ENCODE results near the gene MCMBP. TPM values are rescaled to one million over a fixed set of nuclear protein-coding genes. Genes with fewer than 3 reads are reported as not detected.

Gene MCMBP
- polyA plus RNA-seq, 3 donors = 54.7 to 60.2 (median 58.1) TPM

DNA sequence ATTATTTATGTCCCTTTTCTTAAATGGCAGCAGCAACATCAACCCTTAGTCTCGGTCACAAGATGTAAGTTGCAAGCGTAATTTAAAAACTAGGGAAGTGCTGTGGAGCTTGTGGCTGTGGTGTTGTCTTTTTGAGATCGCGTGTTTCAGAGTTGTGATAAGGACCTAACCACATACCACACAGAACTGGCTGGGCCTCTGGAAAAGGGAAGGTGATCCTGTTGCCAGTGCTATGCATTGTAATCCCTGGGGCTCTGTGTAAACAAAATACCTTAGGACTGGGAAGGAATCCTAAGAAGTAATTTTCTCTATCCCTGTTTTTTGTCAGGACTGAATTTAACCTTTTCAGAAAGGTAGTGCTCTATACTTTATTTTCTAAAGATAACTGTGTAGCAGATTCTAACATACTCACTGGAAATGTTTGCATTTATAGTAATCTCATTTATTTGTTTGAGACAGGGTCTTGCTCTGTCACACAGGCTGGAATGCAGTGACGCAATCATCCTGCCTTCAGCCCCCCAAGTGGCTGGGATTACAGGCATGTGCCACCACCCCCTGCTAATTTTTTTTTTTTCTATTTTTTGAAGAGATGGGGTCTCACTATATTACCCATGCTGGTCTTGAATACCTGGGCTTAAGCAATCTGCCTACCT, 86.4 kb downstream of the MCMBP start:
- peak; percentile 60 for DNase-seq

DNA sequence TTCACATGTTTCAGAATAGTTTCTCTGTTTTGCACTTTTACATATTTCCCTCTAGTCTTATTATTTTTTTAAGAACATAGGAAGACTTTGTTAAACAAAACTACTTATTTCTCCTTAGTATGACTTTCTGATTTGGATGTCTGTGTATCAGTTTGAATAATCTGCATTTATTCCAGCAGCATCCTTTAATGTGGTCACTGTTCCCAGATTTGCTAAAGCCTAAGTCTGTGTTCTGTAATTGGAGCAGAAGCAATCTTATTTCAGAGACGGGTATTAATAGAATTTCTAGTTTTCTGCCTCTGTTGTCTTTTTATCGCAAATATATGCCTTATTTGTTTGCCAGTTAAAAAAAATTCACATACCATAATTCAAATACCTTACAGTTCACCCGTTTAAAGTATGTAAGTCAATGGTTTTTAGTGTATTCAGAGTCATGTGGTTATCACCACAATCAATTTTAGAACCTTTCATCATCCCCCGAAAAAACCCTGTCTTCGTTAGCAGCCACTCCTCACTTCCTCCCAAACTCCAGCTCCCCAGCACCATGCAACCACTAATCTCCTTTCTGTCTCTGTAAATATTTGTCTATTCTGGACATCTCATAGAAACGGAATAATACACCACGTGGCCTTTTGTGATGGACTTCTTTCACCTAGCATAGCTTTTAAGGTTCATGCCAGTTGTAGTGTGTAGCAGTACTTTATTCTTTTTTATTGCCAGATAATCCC, 88.1 kb downstream of the MCMBP start:
- no peak for DNase-seq

DNA sequence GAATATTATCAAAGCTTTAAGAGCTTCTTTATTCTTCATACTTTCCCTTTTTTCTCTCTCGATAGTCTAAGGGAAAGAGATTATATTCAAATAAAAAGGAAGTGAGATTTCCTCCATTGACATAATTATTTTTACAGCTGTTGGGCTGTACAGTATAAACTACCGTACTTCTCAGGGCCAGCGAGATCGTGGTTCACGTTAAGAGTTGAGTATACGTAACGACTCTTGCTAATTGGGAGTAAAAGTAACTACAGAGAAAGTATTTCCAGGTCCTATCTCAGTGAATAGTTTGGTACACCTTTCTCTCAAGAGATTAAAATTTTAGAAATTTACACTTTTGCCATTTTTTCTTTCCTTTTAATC, 89.0 kb downstream of the MCMBP start:
- no peak for DNase-seq

DNA sequence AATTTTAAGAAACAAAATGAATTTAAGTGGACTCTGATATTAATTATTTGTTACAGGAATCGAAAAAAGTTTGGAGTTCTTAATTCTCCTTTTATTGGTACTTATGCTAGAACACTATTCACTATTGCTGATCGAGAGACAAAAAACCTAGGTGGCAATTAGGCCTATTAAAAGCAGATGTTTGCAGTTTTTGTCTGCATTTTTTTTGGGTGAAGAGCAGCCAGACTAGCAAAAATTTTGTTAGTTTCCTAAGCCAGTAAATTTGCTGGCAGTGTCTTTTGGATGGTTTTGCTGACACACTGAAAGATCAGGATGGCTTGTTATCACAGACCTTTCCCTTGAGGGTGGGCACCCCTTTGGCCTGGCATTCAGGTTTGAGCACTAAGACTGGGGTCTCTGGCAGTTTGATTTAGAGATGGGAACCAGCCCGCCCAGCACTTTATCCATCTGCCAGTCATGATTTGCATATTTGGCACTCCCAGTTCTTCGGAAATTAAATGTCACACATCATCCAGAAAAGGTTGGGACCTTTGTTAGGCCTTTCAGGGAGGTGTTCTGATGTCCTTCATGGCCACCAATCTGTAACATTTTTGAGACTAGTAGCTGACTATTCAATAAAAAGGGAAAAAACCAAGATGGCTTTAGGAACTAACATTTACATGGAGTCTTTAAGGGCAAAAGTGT, 89.5 kb downstream of the MCMBP start:
- no peak for DNase-seq

DNA sequence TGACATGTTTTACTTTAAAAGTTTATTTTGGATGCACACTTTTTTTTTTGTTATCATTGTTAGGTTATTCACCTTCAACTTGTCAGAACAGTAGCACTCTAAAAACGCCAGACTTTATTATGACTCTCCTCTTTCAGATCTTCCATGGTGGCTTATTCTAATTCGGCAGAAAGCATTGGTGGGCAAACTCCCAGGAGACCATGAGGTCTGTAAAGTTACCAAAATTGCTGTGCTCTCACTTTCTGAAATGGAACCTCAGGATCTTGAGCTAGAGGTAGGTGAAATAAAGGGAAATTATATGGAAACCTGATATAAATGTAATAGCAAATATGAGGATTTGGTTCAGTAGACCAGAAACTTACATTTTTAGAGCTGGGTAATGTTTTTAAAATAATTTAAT, 91.1 kb downstream of the MCMBP start:
- DNase-seq = no peak

DNA sequence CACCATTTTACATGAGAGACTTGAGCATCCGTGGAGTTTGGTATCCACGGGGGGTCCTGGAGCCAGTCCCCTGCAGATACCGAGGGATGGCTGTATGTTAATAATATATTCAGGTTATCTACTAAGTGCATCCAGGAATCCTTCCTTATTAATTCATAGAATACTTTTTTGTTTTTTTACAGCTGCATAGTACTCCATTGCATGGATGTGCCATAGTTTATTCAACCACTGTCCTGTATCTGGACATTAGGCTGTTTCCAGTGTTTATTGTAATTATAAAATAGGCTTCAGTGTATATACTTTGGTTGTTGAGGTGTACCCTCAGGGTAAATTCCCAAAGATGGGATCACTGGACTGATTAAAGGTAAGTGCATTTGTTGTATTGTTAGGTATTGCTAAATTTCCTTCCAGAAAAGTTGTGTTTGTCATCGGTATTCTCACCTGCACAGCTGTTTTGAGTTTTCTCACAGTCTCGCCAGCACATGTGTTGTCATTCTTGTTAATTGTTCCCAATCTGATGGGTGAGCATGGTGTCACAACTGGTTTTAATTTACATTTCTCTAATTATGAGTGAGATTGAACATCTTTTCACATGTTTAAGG, 91.7 kb downstream of the MCMBP start:
- DNase-seq = no peak

Other genes starting within 250 kb of the MCMBP start
- 10 to 100 TPM; 29.5 to 35.6 (median 32.3) TPM for gene BAG3, start 221.5 kb downstream of the MCMBP start, polyA plus RNA-seq (ENCODE audit: insufficient read length in 3 of 3)
- gene INPP5F, start 146.8 kb downstream of the MCMBP start, polyA plus RNA-seq (ENCODE audit: insufficient read length in 3 of 3) = 10 to 100 TPM; 52.0 to 55.0 (median 53.5) TPM
- 10 to 100 TPM; 67.7 to 73.6 (median 70.5) TPM for gene SEC23IP, start 19.9 kb upstream of the MCMBP start, polyA plus RNA-seq (ENCODE audit: insufficient read length in 3 of 3)

All from renal pelvis (tissue), 4 donors.